Inflammatory macrophage (primary cell): Measurements from ENCODE around the gene TCF7L1.

Source experiments
- DNase-seq, 2 donors: peaks; one replicate each; pipeline ENCODE4 v3.0.0-alpha.2; 2020 to 2022

TCF7L1 gene

DNA sequence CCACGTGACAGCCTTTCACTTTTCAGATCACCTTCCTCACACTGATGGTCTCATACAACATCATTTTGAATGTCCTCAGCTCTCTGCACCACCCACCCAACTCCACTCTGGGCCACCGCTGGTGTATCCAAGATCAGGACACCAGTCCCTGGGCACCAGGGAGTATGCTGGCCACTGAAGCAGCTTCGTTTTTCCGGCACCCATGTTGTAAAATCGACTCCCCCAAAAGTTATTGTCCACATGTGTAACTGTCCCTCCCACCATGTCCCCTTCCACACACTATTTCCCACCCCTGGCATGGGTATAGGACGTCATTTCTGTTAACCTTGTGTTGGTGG, 98.2 kb downstream of the TCF7L1 start:
- no peak for DNase-seq

- no peak for DNase-seq
These were observed 98.8 kb downstream of the TCF7L1 start for GRCh38 chr2:85231952-85232351.

GRCh38 chr2:85234868-85235267, 101.7 kb downstream of the TCF7L1 start:
- no peak for DNase-seq

- DNase-seq: no peak
These were observed 102.1 kb downstream of the TCF7L1 start for GRCh38 chr2:85235281-85235680.

DNA sequence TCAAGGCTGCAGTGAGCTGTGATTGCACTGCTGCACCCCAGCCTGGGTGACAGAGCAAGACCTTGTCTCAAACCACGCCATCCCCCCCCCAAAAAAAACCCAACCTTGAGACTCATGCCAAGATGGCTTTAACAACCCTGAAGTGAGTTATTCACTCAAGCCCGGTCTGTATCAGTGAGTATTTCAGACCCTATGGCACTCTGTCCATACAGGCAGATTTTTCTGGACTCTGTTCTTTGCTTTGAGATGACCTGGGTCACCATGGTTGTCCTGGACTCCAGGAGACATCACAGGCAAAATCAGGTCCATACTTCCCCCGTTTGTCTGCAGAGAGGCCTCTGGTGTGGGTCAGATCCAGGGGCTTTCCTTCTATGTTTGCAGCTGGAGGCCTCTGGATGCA, 102.9 kb downstream of the TCF7L1 start:
- DNase-seq: no peak

DNA sequence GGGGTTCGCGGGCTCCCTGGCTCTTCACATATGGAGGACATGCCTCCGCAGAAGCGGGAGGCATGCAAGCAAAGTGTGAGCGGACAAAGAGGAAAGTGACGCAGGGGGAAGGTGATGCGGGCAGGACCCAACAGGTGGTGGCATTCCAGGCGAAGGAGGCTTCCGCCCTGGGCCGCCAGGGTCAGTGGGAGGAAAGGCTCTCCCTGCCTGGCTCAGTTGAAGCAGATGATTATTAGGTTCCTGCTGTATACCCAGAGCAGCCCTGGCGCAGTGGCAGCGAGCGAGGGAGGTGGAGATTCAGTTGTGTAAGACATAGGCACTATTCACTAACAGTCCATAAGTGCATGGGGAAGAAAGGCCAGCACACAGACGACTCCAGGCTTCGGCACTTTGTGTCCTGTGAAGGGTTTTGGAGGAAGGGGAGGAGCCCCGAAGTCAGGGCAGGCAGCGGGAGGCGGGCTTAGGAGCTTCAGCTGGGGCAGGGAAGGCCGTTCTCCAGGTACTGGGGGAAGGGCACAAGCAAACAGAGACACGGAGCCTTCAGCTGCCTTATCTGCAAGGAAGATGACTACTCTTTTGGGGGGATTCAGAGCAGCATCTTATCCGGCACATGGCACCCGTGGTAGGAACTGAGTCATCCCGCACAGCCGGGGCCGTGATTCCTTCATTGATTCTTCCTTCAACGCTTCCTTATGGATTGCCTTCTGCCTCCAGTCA, 104.8 kb downstream of the TCF7L1 start:
- DNase-seq: no peak

DNA sequence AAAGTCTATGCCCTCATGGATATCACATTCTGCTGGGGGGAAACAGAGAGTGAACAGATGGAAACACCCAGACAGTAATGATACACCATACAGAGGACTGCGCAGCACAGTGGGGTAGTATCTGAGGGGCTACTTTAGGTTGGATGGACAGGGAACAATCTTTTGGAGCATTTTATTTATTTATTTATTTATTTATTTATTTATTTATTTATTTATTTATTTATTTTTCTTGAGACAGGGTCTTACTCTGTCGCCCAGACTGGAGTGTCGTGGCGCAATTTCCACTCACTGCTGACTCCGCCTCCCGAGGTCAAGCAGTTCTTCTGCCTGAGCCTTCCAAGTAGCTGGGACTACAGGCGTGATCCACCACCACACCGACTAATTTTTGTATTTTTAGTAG, 105.4 kb downstream of the TCF7L1 start:
- DNase-seq: no peak

DNA sequence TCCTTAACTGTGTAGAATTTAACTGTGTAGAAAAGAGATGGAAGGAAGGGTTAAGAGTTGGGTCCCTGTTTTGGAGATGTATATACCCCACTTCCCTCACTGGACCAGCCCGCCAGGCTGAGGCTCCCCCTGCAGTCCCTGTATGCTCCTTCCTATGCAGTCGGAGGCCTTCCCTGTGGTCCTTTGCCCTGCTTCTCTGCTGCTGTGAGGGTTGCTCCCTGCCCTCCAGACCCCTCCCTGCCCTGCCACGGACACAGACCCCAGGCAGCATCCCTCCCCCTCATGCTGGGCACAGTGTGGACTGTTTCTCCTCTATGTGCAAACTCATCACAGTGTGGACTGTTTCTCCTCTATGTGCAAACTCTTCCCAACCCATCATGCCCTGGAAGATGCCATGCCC, 105.9 kb downstream of the TCF7L1 start:
- DNase-seq: no peak

DNA sequence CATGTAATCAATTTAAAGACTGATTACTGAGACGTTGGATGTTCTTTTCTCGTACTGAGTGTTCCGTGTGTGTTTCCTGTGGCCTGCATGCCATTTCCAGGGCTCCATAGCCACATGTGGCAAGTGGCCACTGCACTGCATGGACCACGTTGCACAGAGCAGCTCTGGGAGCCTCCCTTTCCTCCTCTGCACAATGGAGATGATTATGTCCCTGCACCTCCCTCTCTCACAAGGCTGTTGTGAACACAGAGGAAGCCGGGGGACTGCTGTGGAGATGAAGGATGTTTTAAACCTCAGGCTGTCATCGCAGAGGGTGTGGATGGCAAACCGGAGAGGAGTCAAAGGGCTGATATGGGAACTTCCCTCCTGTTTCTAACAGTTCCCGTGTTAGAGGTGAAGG, 106.9 kb downstream of the TCF7L1 start:
- no peak for DNase-seq

- no peak for DNase-seq
These were observed 109.1 kb downstream of the TCF7L1 start for GRCh38 chr2:85242321-85242720.

GRCh38 chr2:85243101-85244072, 110.2 kb downstream of the TCF7L1 start:
- no peak for DNase-seq

DNA sequence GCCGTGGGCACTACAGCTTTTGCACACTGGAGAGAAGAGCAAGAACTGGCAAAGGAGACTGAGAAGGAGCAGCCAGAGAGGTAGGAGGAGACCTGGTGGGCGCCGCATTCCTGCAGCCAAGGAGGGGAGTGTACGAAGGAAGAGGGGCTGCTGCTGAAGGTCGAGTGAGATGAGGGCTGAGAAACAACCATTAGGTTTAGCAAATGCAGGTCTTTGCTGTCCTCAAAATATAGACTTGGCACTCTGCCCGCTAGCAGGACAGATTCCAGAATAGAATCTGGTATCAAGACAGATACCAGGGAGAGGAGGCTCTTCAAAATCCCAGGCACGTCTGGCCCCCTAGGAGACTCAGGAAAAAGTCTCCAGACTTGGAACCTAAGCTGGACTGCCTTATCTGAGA, 111.6 kb downstream of the TCF7L1 start:
- no peak for DNase-seq

- DNase-seq: no peak
These were observed 112.7 kb downstream of the TCF7L1 start for GRCh38 chr2:85245891-85246290.

DNA sequence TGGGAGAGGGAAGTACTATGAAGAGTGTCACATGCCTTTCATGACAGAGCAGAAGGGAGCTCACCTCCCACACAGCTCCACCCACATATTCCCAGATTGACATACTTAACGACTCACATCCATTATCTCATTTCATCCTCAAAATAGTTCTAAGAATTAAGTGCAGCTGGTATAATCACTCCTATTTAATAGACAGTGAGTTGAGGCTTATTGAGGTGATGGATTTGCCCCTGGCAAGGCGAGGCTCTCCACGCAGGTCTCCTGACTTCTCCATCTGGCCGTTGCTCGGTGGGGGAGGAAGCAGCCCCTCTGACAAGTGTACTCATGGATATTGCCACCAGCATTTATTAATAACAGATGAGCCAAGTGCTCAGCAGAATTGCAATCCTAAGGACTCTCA, 113.2 kb downstream of the TCF7L1 start:
- DNase-seq: peak; percentile 85 to 93

- DNase-seq: no peak
These were observed 114.4 kb downstream of the TCF7L1 start for GRCh38 chr2:85247610-85248009.

DNA sequence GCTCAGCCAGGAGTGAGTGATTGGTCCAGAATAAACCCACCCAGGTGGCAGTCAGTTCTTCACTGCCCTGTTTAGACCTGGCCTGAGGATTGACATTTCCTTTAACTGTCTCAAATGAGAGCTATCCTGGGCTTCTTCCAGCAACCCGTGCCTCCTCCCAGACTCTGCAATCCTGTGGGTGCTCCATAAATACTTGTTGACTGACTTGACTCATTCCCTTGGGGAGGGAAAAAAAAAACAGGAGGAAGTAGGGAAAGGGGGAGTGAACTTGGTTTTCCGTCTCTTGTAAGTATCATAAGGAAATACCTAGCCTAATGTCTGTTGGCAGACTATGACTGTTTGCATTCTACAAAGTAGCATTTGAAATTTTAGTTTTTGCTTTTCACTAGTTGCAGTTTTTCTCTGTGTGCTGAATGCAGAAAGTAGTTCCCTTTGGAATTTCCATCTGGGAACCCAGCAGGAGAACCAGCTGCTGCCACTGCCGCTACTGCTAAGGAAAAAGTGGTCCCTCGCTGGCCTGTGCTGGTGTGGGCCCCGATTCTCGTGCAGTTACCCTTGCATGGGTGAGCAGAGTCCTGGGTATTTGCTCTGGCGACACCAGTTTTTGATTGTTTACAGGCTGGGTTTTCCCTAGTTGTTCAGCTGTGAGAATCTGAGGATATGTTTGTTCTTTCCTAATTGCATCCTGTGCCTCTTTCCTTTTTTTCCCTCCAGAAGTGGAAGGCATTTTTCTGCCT, 115.7 kb downstream of the TCF7L1 start:
- peak in 1 of 2 donors; percentile 44 for DNase-seq

DNA sequence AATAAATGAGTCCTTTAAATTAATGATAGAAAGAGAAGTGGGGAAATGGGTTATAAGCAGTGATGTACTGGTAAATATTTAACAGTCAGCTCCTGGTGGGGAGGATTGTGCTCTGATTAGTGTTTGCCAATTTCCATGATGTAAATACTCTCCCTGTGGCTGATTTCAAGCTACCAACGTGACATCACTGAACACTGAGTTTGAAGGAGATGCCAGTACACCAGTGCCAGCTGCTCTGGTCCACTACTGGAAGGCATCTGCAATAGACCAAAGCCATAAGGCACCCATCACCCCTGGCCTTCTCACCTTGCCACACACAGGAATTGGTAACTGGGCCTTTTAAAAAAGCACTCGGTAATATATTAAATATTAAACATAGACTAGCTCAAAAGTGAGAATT, 116.9 kb downstream of the TCF7L1 start:
- DNase-seq: no peak

DNA sequence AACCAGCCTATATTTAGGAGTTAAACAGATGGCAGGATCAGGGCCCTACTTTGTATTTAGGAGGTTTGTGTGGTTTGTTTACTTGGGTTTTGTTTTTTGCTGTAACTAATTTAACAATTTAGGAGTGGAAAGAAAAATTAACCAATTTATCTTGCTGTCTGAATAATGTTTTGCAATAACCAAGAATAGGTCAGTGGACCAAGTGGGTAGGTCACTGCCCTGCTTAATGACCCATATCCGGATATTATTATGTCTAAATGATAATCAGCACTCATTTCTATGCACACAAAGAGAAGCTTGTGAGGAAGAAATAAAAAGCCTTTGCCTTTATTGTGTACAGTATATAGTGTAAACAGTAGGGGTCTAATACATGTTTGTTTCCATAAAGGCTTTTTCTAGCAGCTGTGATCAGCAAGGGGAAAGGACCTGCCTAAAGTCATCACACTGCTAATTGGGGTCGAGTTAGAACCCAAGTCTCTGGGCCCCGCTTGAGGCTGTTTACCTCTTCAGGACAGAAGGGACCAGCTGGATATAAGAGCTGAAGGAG, 118.0 kb downstream of the TCF7L1 start:
- no peak for DNase-seq

- DNase-seq: no peak
These were observed 120.7 kb downstream of the TCF7L1 start for GRCh38 chr2:85253890-85254289.

- no peak for DNase-seq
These were observed 121.5 kb downstream of the TCF7L1 start for GRCh38 chr2:85254540-85255300.

GRCh38 chr2:85255456-85255812, 122.2 kb downstream of the TCF7L1 start:
- no peak for DNase-seq
